Stimulated activated CD8-positive, alpha-beta memory T cell treated with anti-CD3 and anti-CD28 coated beads, Interleukin-7, amount 100 ng/mL, for 48 hours (primary cell): ENCODE results near the gene GOLPH3.
"Not testable (repeated sequence)": the region's sequence is repeated elsewhere in the genome, so short reads cannot be mapped to it uniquely, and the experiment has no call there.

Experiments used
- DNase-seq, 2 donors: peaks; one replicate each; pipeline ENCODE4 v3.0.0-alpha.2; 2020; ENCODE audit warnings: low read depth in 1 of 2; ENCODE audit errors: extremely low read depth in 1 of 2

Gene GOLPH3

DNA sequence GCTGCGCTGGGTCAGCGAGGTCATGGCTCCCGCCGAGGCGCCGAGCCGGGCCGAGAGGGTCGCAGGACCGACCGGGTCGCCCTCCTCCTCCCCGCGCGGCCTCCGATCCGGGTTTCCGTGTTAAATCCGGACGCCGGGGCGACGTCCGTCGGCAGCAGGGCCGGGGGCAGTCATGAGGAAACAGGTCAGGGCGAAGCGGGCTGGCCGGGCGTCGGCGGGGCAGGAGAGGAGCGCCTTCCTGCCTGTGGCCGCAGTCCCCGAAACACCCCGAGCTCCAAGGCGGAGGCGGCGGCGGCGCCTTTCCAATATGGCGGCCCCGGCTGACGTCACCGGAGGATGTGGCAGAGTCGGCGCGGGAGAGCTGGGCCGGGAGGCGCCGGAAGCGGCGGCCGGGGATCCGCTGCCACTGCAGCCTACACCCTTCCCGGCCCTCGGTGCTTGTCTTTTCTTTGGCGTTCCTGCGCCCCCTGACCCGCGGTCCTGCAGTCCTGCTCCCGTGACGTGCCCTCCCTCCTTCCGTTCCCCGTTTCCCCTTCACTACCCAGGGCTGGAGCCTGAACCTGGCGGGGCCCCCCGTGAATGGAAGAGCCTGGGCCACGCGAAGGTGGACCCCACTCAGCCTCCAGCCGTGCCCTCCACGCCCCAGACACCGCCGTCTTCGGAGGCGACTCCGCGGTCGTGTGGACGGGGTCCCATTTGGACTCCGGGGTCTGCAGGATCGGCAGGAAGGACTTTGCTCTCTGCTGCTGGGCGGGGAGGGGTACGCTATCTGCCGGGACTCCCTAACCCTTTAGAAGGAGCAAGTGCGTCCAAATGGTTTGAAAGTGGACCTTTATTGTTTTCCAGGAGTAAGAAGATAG lies at the start of gene GOLPH3:
TSS of gene GOLPH3 (minus strand) at position 309 of the 860 bp plus-strand sequence. CDS start at position 24, 285 bp downstream.
- peak; percentile 91 to 93 for DNase-seq

GRCh38 chr5:32222723-32223470 lies 48.8 kb upstream of the GOLPH3 start:
- DNase-seq: no peak

DNA sequence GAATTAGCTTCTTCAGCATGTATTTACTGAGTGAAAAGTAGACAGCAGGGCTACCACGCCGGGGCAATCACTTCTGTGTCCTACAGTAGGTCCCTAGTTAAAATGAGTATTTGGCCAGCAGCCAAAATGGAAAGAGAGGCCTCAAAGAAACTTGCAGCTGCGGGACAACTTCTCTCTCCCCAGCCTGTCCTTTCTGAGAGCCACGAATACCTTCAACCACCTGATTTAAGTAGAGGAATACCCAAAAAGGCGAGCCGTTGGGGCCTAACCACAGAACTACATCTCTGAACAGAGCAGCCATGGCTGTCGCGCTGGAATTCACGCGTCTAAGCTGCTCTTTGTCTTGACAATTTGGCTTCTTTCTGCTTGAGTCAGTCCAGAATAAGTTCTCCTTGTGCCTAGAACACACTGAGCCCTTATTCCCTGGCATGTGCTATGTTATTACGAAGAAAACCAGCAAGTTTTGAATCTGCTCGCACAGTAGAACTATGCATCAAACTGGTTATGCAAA lies 43.8 kb upstream of the GOLPH3 start:
- no peak for DNase-seq

DNA sequence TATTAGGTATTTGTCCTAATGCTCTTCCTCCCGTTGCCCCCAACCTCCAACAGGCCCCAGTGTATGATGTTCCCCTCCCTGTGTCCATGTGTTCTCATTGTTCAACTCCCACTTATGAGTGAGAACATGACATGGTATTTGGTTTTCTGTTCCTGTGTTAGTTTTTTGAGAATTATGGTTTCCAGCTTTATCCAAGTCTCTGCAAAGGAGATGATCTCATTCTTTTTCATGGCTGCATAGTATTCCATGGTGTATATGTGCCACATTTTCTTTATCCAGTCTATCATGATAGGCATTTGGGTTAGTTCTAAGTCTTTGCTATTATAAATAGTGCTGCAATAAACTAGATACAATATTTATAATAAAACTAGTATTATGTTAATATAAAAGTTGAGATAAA lies 40.2 kb upstream of the GOLPH3 start:
- not testable (repeated sequence) for DNase-seq

DNA sequence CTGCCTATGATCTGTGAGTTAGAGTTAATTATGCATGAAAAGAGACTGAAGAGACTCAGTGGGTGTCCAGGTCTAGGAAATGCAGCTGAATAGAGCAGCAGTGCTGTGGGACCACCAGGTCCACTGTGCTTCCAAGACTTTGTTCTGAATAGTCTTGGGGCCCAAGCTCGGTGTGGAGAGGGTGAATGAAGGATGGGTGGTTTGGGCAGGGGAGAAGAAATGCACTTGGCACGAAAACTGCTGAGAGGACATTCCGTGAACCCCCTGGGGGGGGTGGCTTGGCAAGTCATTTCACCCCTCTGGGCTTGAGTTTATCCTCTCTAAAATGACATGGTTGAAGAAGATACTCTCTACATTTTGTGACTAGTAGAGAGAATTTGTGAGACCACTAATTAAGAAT lies 36.0 kb upstream of the GOLPH3 start:
- DNase-seq: no peak

DNA sequence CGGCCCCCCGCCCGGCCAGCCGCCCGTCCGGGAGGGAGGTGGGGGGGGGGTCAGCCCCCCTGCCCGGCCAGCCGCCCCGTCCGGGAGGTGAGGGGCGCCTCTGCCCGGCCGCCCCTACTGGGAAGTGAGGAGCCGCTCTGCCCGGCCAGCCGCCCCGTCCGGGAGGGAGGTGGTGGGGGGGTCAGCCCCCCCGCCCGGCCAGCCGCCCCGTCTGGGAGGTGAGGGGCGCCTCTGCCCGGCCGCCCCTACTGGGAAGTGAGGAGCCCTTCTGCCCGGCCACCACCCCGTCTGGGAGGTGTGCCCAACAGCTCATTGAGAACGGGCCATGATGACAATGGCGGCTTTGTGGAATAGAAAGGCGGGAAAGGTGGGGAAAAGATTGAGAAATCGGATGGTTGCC lies 34.7 kb upstream of the GOLPH3 start:
- not testable (repeated sequence) for DNase-seq

- DNase-seq: no peak
These were observed 33.2 kb upstream of the GOLPH3 start for GRCh38 chr5:32207355-32207634.

- no peak for DNase-seq
These were observed 32.6 kb upstream of the GOLPH3 start for GRCh38 chr5:32206509-32207354.

GRCh38 chr5:32206053-32206452 lies 31.9 kb upstream of the GOLPH3 start:
- DNase-seq: no peak

DNA sequence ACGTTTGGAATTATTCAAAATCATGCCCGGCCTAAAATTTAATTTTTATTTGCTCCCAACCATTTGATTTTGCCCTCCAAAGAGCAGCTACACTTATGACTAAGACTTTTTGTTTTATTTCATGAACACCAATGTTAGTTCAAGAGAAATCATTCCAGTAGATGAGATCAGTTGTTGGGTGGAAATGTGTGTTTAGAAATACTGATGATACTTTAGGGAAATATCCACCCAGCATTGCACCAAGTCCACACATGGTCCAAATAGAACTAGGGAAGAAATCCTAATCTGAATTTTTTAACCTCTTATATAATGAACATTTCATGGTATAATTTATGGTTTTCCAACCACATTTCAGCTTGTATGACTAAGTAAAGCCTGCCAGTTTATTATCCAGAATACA lies 28.3 kb upstream of the GOLPH3 start:
- DNase-seq: no peak

- no peak for DNase-seq
These were observed 27.1 kb upstream of the GOLPH3 start for GRCh38 chr5:32201122-32201753.

DNA sequence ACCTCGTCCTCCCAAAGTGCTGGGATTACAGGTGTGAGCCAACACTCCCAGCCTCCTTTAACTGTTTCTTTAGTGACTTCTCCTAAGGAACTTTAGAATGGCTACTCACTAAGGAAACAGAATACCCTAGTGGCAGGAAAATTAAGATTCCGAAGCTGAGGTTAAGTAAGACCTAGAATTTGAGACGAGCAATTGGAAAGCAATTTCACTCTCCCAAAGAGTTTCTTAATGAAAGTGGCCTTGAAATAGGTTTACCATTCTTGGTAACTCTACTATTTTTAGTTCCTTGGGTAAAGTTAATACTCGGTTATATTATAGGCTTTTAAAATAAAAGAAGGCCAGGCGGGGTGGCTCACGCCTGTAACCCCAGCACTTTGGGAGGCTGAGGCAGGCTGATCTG lies 22.9 kb upstream of the GOLPH3 start:
- DNase-seq: no peak

- no peak for DNase-seq
These were observed 21.1 kb upstream of the GOLPH3 start for GRCh38 chr5:32195265-32195664.

DNA sequence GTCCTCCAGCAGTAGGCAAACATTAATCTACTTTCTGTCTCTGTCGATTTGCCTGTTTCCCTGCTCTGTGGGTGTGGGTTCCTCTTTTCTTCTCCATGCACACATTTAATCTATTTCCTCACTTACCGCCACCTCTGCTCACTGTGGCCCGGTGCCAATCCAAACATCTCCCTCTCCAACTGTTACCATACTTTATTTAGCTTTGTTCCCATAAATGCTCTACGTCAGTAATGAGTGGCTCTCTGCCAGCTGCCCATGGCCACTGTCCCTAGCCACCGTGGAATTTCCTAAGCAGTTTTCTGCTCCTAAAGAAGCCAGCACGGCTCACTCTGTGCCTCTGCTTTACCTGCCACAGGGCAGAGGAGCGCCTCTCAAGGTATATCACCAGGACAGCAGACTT lies 19.5 kb upstream of the GOLPH3 start:
- no peak for DNase-seq

DNA sequence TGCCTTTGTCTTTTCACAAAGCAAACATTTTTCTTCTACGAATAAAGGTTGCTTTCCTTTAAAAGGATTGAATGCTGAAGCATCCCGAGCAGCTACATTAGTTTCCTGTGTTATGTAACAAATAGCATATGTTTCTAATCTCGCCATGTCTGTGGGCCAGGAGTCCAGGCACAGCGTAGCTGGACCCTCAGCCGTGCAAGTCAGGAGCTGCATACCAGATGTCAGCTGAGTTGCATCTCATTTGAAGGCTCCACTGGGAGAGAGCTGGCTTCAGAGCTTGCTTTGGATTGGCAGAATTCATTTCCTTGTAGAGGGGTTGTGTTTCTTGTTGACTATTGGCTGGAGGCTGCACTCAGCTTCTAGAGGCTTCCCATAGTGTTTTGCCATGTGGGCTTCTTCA lies 16.0 kb upstream of the GOLPH3 start:
- no peak for DNase-seq

DNA sequence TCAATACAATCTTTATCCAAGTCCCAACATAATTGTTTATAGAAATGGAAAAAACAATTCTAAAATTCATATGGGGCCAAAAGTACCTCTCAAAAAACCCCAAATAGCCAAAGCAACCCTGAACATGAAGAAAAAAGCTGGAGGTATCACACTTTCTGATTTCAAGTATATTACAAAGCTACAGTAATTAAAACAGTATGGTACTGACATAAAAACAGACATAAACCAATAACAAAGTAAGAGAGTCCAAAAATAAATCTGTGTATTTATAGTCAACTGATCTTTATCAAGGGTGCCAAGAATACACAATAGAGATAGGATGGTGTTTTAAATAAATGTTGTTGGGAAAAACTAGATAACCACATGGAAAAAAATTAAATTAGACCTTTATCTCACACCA lies 13.6 kb upstream of the GOLPH3 start:
- no peak for DNase-seq

DNA sequence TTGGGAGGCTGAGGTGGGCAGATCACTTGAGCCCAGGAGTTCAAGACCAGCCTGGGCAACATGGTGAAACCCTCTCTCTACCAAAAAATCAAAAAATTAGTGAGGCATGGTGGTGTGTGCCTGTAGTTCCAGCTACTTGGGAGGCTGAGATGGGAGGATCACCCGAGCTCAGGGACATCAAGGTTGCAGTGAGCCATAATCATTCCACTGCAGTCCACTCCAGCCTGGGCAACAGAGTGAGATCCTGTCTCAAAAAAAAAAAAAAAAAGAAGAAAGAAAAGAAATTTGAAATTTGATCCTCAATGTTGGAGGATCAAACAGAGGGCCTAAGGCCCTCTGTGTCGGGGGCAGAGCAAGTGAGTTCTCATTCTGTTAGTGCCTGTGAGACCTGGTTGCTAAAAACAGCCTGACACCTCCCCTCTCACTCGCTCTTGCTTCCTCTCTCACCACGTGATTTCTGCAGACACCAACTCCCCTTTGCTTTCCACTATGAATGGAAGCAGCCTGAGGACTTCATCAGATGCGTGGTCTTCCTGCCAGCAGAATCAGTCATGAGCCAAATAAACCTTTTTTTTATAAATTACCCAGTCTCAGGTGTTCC lies 8.4 kb upstream of the GOLPH3 start:
- DNase-seq: no peak

- no peak for DNase-seq
These were observed 680 bp downstream of the GOLPH3 start for GRCh38 chr5:32173267-32174010.

DNA sequence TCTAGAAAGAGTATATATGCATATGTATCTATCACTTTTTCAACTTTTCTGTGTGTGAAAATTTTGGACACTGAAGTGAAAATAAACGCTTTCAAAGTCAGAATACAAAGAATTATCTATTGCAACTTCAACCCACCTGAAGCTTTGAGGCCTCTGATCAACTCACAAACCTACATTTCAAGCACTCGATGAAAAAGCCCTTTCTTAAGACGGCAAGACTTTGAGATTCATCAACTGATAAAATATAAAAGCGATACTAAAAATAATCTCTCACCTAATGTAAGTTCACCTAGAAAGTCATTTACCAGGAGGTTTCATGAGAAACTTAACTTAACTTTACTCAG lies 1.2 kb downstream of the GOLPH3 start:
- no peak for DNase-seq
